Tibial nerve (tissue), 4 donors: ENCODE measurements around the gene DACT3. TPM values are rescaled to one million over a fixed set of nuclear protein-coding genes. Genes with fewer than 3 reads are reported as not detected.

ENCODE experiments used
- DNase-seq, 2 donors: peaks; one replicate each; pipeline ENCODE4 v3.0.0-alpha.2; 2019; ENCODE audit warnings: low spot score in 2 of 2
- H3K27ac ChIP-seq, 4 donors: fragments of 200-600 bp; sonication (generic) in 3 of 4; one replicate each; pipeline ENCODE4 v1.5.1; 2017 to 2019; ENCODE audit warnings: mild to moderate bottlenecking in 1 of 4
- H3K27me3 ChIP-seq, 2 donors: fragments of 200-600 bp; sonication (generic) in 1 of 2; one replicate each; pipeline versions ENCODE4 v1.5.1 to v1.6.0; 2017 to 2019
- H3K36me3 ChIP-seq, 3 donors: fragments of 200-600 bp; sonication (generic); one replicate each; pipeline ENCODE4 v1.5.1; 2018 to 2019
- H3K4me1 ChIP-seq, 4 donors: fragments of 200-600 bp; sonication (generic) in 3 of 4; one replicate each; pipeline ENCODE4 v1.5.1; 2017 to 2019
- H3K4me3 ChIP-seq, 4 donors: fragments of 200-600 bp; sonication (generic) in 3 of 4; one replicate each; pipeline ENCODE4 v1.5.1; 2017 to 2019; ENCODE audit warnings: mild to moderate bottlenecking in 1 of 4, moderate library complexity in 1 of 4
- H3K9me3 ChIP-seq, 4 donors: fragments of 200-600 bp; sonication (generic) in 3 of 4; one replicate each; pipeline ENCODE4 v1.5.1; 2017 to 2019
- CTCF ChIP-seq, 5 experiments: fragments of 200-600 bp in 3 of 5; fragments of 450-650 bp in 2 of 5; sonication (generic) in 3 of 5; IDR thresholded peaks; one replicate each; pipeline ENCODE4 v1.5.1; 2016 to 2019; ENCODE audit warnings: antibody characterized with exemption in 5 of 5, mild to moderate bottlenecking in 3 of 5, moderate library complexity in 2 of 5
- EP300 ChIP-seq, 2 donors: sonication (generic); formaldehyde crosslinking; IDR thresholded peaks; one replicate each; pipeline ENCODE4 v1.6.1; 2017; ENCODE audit warnings: antibody characterized with exemption in 2 of 2, mild to moderate bottlenecking in 1 of 2
- POLR2A ChIP-seq, 2 donors: fragments of 450-650 bp; IDR thresholded peaks; one replicate each; pipeline ENCODE4 v1.6.1; 2017; ENCODE audit warnings: antibody characterized with exemption in 2 of 2, mild to moderate bottlenecking in 2 of 2, moderate library complexity in 2 of 2
- WGBS, 2 donors: methylation state at CpG; one replicate each; pipeline ENCODE4 v1.1.5; 2018; 5-methylcytosine and 5-hydroxymethylcytosine counted together
- total RNA-seq, 4 donors: library from RNA; depleted of rRNA; stranded (reverse); fragments of >200 nt; gene quantifications; one replicate each; pipeline ENCODE4 v1.1.0, GENCODE V29; 2016

Gene DACT3
- total RNA-seq, 4 donors from 2014 or later = 7.1 to 11.7 (median 8.2) TPM

GRCh38 chr19:46610851-46611770, 49.9 kb downstream of the DACT3 start:
- 63 to 65% methylated on average over 17 of the region's 17 CpGs for WGBS, 2 donors
- no peaks in the 10 kb centered on the region for H3K9me3 ChIP-seq
- H3K36me3 ChIP-seq = peaks cover 0 to 47% (median 8%) of the 10 kb centered on the region in 3 donors
- peaks cover 0 to 71% (median 25%) of the 10 kb centered on the region in 4 donors for H3K4me1 ChIP-seq
- TF ChIP-seq EP300 (IDR thresholded peaks at IDR 0.05) (no peak), CTCF (IDR thresholded peaks at IDR 0.05) (no peak), POLR2A (IDR thresholded peaks at IDR 0.05) (no peak)
- no peak overlapping the region for H3K4me3 ChIP-seq
- H3K27me3 ChIP-seq = no peaks in the 10 kb centered on the region
- peak in 1 of 2 donors; percentile 11 for DNase-seq
- peak overlapping the region in 3 of 4 donors; percentile 24 to 96 (median 69) for H3K27ac ChIP-seq

- Histone ChIP-seq H3K27me3 (no peaks in the 10 kb centered on the region), H3K27ac (peak overlapping the region in 2 of 4 donors; percentile 69 to 96), H3K9me3 (no peaks in the 10 kb centered on the region), H3K4me1 (peaks cover 0 to 79% (median 30%) of the 10 kb centered on the region in 4 donors), H3K36me3 (peaks cover 0 to 54% (median 8%) of the 10 kb centered on the region in 3 donors), H3K4me3 (no peak overlapping the region)
- TF ChIP-seq EP300 (IDR thresholded peaks at IDR 0.05) (no peak), POLR2A (IDR thresholded peaks at IDR 0.05) (no peak), CTCF (IDR thresholded peaks at IDR 0.05) (no peak)
- WGBS, 2 donors = 44 to 52% methylated on average over 5 of the region's 5 CpGs
- DNase-seq = peak in 1 of 2 donors; percentile 1
Measured at GRCh38 chr19:46610413-46610775, 50.6 kb downstream of the DACT3 start.

GRCh38 chr19:46609511-46610412, 51.2 kb downstream of the DACT3 start:
- H3K27me3 ChIP-seq = no peaks in the 10 kb centered on the region
- DNase-seq = peak in 1 of 2 donors; percentile 11
- H3K36me3 ChIP-seq = peaks cover 0 to 55% (median 8%) of the 10 kb centered on the region in 3 donors
- H3K27ac ChIP-seq = peak overlapping the region in 2 of 4 donors; percentile 96 to 99
- 57 to 63% methylated on average over 30 of the region's 30 CpGs for WGBS, 2 donors
- H3K4me3 ChIP-seq = no peak overlapping the region
- H3K9me3 ChIP-seq = no peaks in the 10 kb centered on the region
- peaks cover 0 to 84% (median 36%) of the 10 kb centered on the region in 4 donors for H3K4me1 ChIP-seq
- TF ChIP-seq EP300 (IDR thresholded peaks at IDR 0.05) (no peak), CTCF (IDR thresholded peaks at IDR 0.05) (no peak), POLR2A (IDR thresholded peaks at IDR 0.05) (no peak)

DNA sequence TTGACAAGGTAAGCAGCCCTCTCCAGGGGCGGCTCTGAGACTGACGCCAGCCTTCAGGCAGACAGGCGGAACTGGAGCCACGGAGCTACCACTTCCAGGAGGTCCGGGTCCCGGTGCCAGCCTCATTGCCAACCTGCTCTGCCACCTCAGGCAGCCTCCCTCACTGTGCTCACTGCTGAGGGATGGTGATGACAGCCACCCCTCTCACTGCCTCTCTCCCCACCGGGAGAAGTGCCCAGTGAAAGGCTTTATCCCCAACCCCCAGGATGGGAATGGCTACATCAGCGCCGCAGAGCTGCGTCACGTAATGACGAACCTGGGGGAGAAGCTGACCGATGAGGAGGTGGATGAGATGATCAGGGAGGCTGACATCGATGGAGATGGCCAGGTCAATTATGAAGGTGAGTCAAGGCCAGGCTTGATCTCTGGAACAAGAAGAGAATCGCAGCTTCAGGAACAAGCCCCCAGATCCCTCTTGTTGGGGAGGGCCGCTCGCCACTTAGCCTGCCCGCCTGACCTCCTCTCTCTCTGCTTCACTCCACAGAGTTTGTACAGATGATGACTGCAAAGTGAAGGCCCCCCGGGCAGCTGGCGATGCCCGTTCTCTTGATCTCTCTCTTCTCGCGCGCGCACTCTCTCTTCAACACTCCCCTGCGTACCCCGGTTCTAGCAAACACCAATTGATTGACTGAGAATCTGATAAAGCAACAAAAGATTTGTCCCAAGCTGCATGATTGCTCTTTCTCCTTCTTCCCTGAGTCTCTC, 52.2 kb downstream of the DACT3 start:
- WGBS, 2 donors = 90 to 92% methylated on average over 25 to 27 of the region's 27 CpGs

More for the DNA sequence above, 52.2 kb downstream of the DACT3 start:
- Histone ChIP-seq H3K27ac (peak overlapping the region in 2 of 4 donors; percentile 96 to 99), H3K36me3 (peaks cover 0 to 55% (median 8%) of the 10 kb centered on the region in 3 donors), H3K9me3 (no peaks in the 10 kb centered on the region), H3K4me3 (no peak overlapping the region), H3K27me3 (no peaks in the 10 kb centered on the region), H3K4me1 (peaks cover 0 to 84% (median 42%) of the 10 kb centered on the region in 4 donors)
- peak in 1 of 2 donors; percentile 12 for DNase-seq
- no peak for TF ChIP-seq EP300 (IDR thresholded peaks at IDR 0.05)
- no peak for TF ChIP-seq POLR2A (IDR thresholded peaks at IDR 0.05)
- TF ChIP-seq CTCF (IDR thresholded peaks at IDR 0.05) = no peak
